HCT116 (cell line): ENCODE results near the gene GNAI1.

ENCODE experiments used
- CTCF ChIP-seq, 3 experiments: fragments of 200-600 bp in 1 of 3; sonication (generic) in 1 of 3; IDR thresholded peaks in 2 of 3; conservative IDR thresholded peaks in 1 of 3; 2 replicates each; pipeline ENCODE4 v1.5.1; 2012 to 2017; ENCODE audit warnings: low read depth in 2 of 3, low read length in 2 of 3, antibody characterized with exemption in 1 of 3, borderline replicate concordance in 1 of 3, control low read depth in 1 of 3, mild to moderate bottlenecking in 1 of 3, mixed read lengths in 1 of 3, mixed run types in 1 of 3, moderate library complexity in 1 of 3; ENCODE audit not compliant: insufficient read depth in 1 of 3
- EGR1 ChIP-seq: IDR thresholded peaks from 2 replicates; pipeline ENCODE4 v1.6.1; 2012; ENCODE audit warnings: low read depth
- EZH2 ChIP-seq: fragments of 200-600 bp; sonication (generic); IDR thresholded peaks from 2 replicates; pipeline ENCODE4 v1.6.1; 2017; ENCODE audit warnings: antibody characterized with exemption, mixed run types
- EZH2phosphoT487 ChIP-seq: fragments of 200-600 bp; IDR thresholded peaks from 2 replicates; pipeline ENCODE4 v1.6.1; 2018; ENCODE audit warnings: antibody characterized with exemption, borderline replicate concordance
- FOSL1 ChIP-seq: IDR thresholded peaks from 2 replicates; pipeline ENCODE4 v1.6.1; 2012; ENCODE audit warnings: low read depth
- POLR2A ChIP-seq: IDR thresholded peaks from 2 replicates; pipeline ENCODE4 v1.7.0; 2011; ENCODE audit warnings: borderline replicate concordance; ENCODE audit not compliant: insufficient read depth, insufficient read length; ENCODE audit errors: extremely low read depth
- POLR2AphosphoS5 ChIP-seq: IDR thresholded peaks from 2 replicates; pipeline ENCODE4 v1.6.1; 2011; ENCODE audit warnings: mild to moderate bottlenecking, low read depth, low read length, moderate library complexity
- REST ChIP-seq: IDR thresholded peaks from 2 replicates; pipeline ENCODE4 v1.6.1; 2012; ENCODE audit warnings: low read depth
- SIN3A ChIP-seq: IDR thresholded peaks from 2 replicates; pipeline ENCODE4 v1.6.1; 2012; ENCODE audit warnings: low read depth
- TF ChIP-seq, protein P1 (sequence below): IDR thresholded peaks from 2 replicates; pipeline ENCODE4 v1.6.1; 2012
- TF ChIP-seq, protein P2 (sequence below): IDR thresholded peaks from 2 replicates; pipeline ENCODE4 v1.6.1; 2011; ENCODE audit warnings: mild to moderate bottlenecking, low read length, moderate library complexity; ENCODE audit not compliant: insufficient replicate concordance; ENCODE audit errors: extremely low read depth

GRCh38 chr7:80128918-80129317 is 5.7 kb upstream of the GNAI1 start:
- no peak for TF ChIP-seq EGR1
- no peak for TF ChIP-seq CTCF (IDR thresholded peaks at IDR 0.05 in 2 of 3, conservative IDR thresholded peaks at IDR 0.05 in 1 of 3; ENCODE audit: borderline replicate concordance in 1 of 3, insufficient read depth in 1 of 3, low read depth in 2 of 3, low read length in 2 of 3)
- TF ChIP-seq, protein P1, sequence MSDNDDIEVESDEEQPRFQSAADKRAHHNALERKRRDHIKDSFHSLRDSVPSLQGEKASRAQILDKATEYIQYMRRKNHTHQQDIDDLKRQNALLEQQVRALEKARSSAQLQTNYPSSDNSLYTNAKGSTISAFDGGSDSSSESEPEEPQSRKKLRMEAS = no peak
- no peak for TF ChIP-seq POLR2A
- no peak for TF ChIP-seq FOSL1
- TF ChIP-seq EZH2 = no peak
- TF ChIP-seq REST = no peak
- no peak for TF ChIP-seq SIN3A
- TF ChIP-seq, protein P2, sequence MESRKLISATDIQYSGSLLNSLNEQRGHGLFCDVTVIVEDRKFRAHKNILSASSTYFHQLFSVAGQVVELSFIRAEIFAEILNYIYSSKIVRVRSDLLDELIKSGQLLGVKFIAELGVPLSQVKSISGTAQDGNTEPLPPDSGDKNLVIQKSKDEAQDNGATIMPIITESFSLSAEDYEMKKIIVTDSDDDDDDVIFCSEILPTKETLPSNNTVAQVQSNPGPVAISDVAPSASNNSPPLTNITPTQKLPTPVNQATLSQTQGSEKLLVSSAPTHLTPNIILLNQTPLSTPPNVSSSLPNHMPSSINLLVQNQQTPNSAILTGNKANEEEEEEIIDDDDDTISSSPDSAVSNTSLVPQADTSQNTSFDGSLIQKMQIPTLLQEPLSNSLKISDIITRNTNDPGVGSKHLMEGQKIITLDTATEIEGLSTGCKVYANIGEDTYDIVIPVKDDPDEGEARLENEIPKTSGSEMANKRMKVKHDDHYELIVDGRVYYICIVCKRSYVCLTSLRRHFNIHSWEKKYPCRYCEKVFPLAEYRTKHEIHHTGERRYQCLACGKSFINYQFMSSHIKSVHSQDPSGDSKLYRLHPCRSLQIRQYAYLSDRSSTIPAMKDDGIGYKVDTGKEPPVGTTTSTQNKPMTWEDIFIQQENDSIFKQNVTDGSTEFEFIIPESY = no peak
- no peak for TF ChIP-seq EZH2phosphoT487
- TF ChIP-seq POLR2AphosphoS5 = no peak
